SW480 (cell line): Measurements from ENCODE around the gene PRTN3.
"Not testable (repeated sequence)": the region's sequence is repeated elsewhere in the genome, so short reads cannot be mapped to it uniquely, and the experiment has no call there.

ENCODE experiments used
- DNase-seq: peaks from one replicate; pipeline ENCODE4 v3.0.0-alpha.2; 2016; ENCODE audit warnings: low spot score

PRTN3 gene

GRCh38 chr19:816500-816857, 24.3 kb upstream of the PRTN3 start:
- no peak for DNase-seq

GRCh38 chr19:820212-820611, 20.6 kb upstream of the PRTN3 start:
- not testable (repeated sequence) for DNase-seq

GRCh38 chr19:821231-821824, 19.5 kb upstream of the PRTN3 start:
- no peak for DNase-seq

GRCh38 chr19:821825-822503, 18.8 kb upstream of the PRTN3 start, which contains the start of gene PLPPR3:
Gene PLPPR3 (minus strand): TSS chr19:821955. CDS start chr19:821559, 396 bp downstream.
- no peak for DNase-seq

GRCh38 chr19:823565-824121, 17.2 kb upstream of the PRTN3 start:
- DNase-seq = peak; percentile 40

GRCh38 chr19:824885-825284, 15.9 kb upstream of the PRTN3 start:
- no peak for DNase-seq

GRCh38 chr19:825897-826644, 14.7 kb upstream of the PRTN3 start:
- no peak for DNase-seq

- no peak for DNase-seq
Measured at GRCh38 chr19:827314-827709, 13.5 kb upstream of the PRTN3 start.

- DNase-seq = no peak
Measured at GRCh38 chr19:827710-828321, 13.0 kb upstream of the PRTN3 start, which contains the start of gene AZU1. Gene AZU1 (plus strand): TSS chr19:827837. CDS start chr19:827847, 10 bp downstream.

GRCh38 chr19:829129-829758, 11.6 kb upstream of the PRTN3 start:
- DNase-seq = no peak

- DNase-seq = no peak
Measured at GRCh38 chr19:831407-832369, 9.1 kb upstream of the PRTN3 start.

GRCh38 chr19:834216-834615, 6.6 kb upstream of the PRTN3 start:
- DNase-seq = no peak

GRCh38 chr19:835210-835810, 5.5 kb upstream of the PRTN3 start:
- no peak for DNase-seq

- not testable (repeated sequence) for DNase-seq
Measured at GRCh38 chr19:842802-843179, 2.0 kb downstream of the PRTN3 start.

- DNase-seq = peak; percentile 35
Measured at GRCh38 chr19:843180-843835, 2.5 kb downstream of the PRTN3 start.

- DNase-seq = no peak
Measured at GRCh38 chr19:843836-844545, 3.2 kb downstream of the PRTN3 start.

GRCh38 chr19:844546-844971, 3.8 kb downstream of the PRTN3 start:
- peak; percentile 28 for DNase-seq

- no peak for DNase-seq
Measured at GRCh38 chr19:845707-846521, 5.1 kb downstream of the PRTN3 start.
